Stimulated activated CD8-positive, alpha-beta memory T cell treated with anti-CD3 and anti-CD28 coated beads, Interleukin-12 subunit alpha, Interleukin-12 subunit beta, amount 100 ng/mL, for 1 hour (primary cell): ENCODE measurements around the gene THOP1.

Experiments
- DNase-seq: peaks from one replicate; pipeline ENCODE4 v3.0.0-alpha.2; 2020; ENCODE audit warnings: low read depth

Gene THOP1

DNA sequence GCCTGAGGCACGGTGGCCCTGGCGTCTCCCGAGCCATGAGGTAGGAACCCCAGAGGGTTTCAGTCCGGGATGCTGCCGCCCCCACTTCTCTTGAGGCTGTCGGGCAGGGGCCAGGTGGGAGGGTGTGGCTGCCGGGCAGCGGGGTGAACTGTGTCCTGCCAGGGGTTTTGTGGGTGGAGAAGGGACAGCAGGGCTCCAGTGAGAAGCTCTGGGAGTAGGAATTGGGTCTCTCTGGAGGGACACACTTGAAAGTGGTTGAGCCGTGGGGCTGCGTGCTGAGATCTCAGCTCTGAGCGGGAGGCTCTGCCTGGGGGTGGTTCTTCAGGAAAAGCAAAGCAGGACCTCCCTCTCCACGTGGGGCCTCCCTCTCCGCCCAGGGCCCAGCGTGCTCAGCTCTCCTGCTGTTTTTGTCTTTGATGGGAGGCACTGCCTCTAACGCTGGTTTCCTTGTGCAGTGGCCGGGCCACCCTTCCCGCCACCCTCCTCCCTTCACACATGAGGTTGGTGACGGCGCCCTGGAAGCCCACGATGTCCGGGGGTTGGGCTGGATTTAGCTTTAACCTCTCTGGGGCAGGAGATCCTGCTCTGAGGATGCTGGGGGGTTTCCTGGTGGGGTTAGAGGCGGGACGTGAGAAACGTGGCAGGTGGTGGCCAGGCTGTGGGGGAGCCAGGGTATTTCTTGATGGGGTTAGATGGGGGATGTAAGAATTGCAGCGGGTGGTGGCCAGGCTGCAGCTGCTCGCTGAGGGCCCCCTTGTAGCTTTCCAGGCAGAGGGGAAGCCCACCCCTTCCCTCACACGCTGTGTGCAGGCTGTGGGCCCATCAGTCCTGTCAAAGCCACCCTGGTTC lies 19.1 kb downstream of the THOP1 start:
- no peak for DNase-seq

DNA sequence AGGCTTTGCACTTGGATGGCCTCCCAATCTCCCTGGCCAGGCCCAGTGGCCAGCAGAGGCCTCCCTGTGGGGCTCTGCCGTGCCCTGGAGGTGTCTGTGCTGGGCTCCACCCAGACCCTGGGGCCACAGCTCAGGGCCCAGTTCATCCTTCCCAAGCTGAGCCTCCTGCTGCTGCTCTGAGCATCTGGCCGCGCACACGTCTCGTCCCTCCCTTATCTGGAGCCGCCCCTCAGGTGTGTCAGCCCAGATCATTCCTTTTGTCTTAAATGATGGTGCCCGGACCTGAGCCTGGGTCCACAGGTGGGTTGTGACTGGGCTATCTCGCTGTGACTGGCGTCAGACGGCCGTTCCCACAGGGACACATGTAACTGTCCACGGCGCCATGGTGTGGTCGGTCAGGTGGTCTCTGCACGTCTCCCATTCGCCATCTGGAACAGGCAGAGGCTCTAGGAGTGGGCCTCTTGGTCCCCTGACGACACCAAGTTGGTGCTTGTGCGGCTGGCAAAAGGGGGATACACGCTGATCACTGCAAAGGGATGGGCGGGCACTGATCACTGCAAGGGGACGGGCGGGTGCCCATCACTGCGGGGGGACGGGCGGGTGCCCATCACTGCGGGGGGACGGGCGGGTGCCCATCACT lies 20.1 kb downstream of the THOP1 start:
- DNase-seq = no peak

DNA sequence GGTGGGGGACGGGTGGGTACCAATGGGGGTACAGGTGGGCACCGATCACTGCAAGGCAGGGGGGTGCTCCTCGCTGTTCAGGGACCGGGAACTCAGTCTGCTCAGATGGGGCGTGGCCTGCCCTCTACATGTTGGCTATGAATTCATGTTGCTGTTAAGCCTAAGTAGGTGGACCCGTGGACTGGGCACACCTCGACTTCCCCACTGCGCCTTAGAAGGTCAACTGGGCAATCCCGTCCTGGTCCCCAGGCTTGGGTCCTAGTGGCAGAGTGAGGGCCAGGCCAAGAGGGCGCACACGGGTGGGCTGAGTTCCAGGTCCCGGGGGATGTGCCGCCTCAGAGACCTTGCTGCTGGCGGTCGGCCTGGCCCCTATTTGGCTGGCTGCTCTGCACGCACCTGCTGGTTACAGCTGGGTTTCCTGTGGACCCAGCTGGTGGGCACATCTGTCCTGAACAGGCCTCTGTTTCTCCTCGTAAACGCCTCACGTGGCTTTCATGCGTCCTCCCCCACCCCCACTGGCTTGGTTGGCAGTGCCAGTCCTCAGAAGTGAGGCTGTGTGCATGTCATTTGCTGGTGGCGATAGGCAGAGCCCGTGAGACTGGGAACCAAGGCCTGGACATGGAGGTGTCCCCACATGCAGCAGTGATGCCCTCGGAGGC lies 20.8 kb downstream of the THOP1 start:
- no peak for DNase-seq

- no peak for DNase-seq
Measured at GRCh38 chr19:2806736-2807378, 21.6 kb downstream of the THOP1 start.

DNA sequence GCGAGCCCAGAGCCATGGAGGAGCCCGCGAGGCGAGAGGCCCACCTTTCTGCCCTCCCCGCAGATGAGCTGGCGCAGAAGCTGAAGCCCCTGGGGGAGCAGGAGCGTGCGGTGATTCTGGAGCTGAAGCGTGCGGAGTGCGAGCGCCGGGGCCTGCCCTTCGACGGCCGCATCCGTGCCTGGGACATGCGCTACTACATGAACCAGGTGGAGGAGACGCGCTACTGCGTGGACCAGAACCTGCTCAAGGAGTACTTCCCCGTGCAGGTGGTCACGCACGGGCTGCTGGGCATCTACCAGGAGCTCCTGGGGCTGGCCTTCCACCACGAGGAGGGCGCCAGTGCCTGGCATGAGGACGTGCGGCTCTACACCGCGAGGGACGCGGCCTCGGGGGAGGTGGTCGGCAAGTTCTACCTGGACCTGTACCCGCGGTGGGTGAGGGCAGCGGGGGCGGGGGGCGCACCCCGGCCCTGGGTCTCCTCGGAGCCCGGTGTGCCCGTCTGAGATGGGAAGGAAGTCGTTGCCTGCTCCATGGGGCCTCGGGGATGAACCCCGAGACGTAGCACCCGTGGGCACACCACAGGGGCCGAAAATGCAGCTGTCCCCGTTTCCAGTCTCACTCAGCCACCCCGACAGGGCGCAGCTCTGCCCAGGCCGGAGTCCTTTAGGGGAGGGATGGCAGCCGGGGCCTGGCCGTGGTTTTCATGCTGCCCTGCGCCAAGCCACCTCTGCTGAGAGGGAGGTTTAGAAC lies 22.3 kb downstream of the THOP1 start:
- DNase-seq = no peak

- no peak for DNase-seq
Measured at GRCh38 chr19:2808129-2808941, 23.0 kb downstream of the THOP1 start.

DNA sequence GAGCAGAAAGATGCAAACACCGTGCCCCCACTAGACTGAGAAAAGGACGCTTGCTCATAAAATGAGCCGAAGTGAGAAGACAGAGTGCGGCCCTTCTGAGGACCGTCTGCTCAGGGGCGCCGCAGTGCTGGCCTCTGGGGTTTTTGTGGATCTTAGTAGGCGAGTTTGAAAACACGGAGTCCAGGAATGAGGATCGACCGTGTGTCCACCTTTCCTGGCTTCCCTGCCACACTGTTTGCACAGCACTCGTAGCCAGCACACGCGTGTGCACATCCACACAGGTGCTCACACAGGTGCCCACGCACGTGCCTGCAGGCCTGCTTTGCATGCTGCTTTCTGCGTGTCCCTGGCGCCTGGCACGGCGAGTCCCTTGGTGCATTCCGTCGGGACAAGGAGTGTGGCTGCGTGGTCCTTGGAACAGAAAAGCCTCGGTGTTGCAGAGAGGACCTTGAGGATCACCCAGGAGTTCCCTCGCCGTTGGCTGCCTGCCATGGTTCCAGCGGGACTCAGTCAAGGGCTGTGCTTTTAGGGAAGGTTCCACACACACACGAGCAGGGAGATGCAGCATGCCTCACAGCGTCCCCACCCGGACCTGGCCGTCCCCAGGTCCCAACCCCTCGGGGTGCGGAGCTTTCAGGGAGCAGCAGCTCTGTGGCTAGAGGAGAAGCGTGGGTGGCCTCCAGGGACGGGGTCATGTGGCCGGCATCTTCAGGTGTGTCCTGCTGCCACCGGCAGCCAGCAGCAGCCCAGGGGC lies 24.3 kb downstream of the THOP1 start:
- DNase-seq = no peak

DNA sequence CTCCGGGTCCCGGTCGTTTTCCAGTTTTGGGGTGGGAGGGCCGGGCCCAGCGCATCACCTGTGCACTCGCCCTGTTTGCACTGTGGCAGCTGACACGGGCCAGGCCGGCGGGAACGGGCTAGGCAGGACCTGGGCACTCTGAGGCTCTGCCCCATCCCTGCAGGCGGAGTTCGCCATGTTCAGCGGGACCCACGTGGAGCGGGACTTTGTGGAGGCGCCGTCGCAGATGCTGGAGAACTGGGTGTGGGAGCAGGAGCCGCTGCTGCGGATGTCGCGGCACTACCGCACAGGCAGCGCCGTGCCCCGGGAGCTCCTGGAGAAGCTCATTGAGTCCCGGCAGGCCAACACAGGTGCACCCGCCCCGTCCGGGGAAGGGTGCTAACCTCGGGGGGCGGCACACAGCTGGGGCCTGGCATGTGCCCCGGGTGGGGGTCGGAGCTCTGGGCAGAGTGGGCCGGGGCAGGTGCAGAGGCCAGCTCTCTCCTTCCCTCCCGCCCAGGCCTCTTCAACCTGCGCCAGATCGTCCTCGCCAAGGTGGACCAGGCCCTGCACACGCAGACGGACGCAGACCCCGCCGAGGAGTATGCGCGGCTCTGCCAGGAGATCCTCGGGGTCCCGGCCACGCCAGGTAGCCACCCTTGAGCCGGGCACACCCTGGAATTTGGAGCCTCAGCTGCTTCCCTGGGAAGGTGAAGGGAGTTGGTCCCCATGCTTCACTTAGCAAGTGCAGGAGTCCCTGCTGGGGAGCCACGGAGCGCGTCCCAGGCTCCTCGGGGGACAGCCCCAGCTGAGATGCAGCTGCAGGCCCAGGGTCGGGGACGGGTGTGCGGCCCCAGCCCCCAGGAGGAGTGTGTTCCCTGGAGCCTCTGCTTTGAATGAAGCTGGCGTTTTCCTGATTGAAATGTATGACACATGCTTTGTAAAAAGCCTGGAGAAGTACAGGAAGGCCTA lies 25.1 kb downstream of the THOP1 start:
- DNase-seq = no peak

DNA sequence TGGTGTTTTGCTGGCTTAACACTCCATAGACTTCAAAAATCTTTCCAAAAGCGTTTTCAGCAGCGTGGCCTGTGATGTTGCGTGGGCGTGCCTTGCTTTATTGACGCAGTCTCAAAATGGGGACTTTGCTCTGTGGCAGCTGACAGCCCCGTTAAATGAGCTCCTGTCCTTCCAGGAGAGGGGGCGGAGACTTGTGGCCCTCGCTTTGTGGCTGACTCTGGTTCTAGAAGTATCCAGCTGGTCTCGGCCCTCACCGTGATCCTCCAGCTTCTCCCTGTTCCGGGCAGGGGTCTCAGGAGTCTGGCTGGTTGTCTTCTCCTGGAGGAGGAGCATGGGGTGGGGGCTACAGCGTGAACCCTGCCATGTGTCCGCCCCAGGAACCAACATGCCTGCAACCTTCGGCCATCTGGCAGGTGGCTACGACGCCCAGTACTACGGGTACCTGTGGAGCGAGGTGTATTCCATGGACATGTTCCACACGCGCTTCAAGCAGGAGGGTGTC lies 26.0 kb downstream of the THOP1 start:
- no peak for DNase-seq

DNA sequence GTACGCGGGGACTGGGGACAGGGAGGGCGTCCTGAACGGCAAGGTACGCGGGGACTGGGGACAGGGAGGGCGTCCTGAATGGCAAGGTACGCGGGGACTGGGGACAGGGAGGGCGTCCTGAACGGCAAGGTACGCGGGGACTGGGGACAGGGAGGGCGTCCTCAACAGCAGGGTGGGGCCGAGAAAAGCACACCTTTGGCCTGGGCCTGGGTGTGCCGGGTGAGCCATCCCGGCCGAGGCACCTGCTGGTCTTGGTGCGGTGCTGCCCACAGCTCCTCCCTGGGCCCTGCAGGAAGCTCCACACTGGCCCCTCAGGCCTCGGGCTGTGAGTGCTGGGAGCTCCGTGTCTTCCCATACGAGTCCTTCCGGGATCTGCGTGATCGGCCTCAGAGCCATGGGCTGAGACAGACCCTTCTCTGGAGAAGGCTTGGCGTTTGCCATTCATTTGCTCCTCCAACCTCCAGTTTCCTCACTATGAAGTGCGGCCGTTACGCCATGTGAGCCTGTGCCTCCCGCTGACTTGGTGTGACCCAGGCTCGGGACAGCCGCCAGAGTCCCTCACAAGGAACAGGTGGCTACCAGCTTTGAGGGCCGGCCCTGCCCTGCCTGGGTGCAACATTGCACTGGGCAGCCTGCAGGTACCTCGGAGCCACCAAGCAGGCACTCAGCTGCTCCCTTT lies 26.6 kb downstream of the THOP1 start:
- DNase-seq = no peak

- DNase-seq = no peak
Measured at GRCh38 chr19:2812414-2813234, 27.3 kb downstream of the THOP1 start.

GRCh38 chr19:2813235-2814160 lies 28.2 kb downstream of the THOP1 start:
- DNase-seq = no peak

GRCh38 chr19:2814426-2814825 lies 29.1 kb downstream of the THOP1 start:
- no peak for DNase-seq

GRCh38 chr19:2815191-2815614 lies 29.9 kb downstream of the THOP1 start:
- DNase-seq = no peak

GRCh38 chr19:2815923-2816322 lies 30.6 kb downstream of the THOP1 start:
- no peak for DNase-seq

GRCh38 chr19:2816641-2817040 lies 31.3 kb downstream of the THOP1 start:
- no peak for DNase-seq
